Measurements from ENCODE around the gene DDX41.

GRCh38 chr5:177557796-177558195, 41.0 kb upstream of the DDX41 start:
- TF ChIP-seq CTCF (IDR thresholded peaks at IDR 0.05; ENCODE audit: borderline replicate concordance, extremely low read depth, low read length, poor library complexity, severe bottlenecking) (no peak), EZH2 (IDR thresholded peaks at IDR 0.05; ENCODE audit: borderline replicate concordance, low read depth, low read length, severe bottlenecking) (no peak)

All from DND-41 (cell line).